ENCODE results near the gene ZFPM1.

Gene ZFPM1

GRCh38 chr16:88502776-88503280, 49.7 kb downstream of the ZFPM1 start:
- no peak for DNase-seq

- no peak for DNase-seq
Measured at GRCh38 chr16:88503374-88503770, 50.3 kb downstream of the ZFPM1 start.

GRCh38 chr16:88503771-88504488, 50.9 kb downstream of the ZFPM1 start:
- DNase-seq = no peak

- no peak for DNase-seq
Measured at GRCh38 chr16:88504489-88505404, 51.7 kb downstream of the ZFPM1 start.

GRCh38 chr16:88505405-88506082, 52.5 kb downstream of the ZFPM1 start:
- DNase-seq = no peak

- no peak for DNase-seq
Measured at GRCh38 chr16:88506723-88507122, 53.6 kb downstream of the ZFPM1 start.

- DNase-seq = no peak
Measured at GRCh38 chr16:88507231-88507743, 54.2 kb downstream of the ZFPM1 start.

- no peak for DNase-seq
Measured at GRCh38 chr16:88508376-88508867, 55.3 kb downstream of the ZFPM1 start.

- DNase-seq = no peak
Measured at GRCh38 chr16:88508868-88509748, 56.0 kb downstream of the ZFPM1 start.

GRCh38 chr16:88509749-88510069, 56.6 kb downstream of the ZFPM1 start:
- no peak for DNase-seq

GRCh38 chr16:88510091-88510994, 57.3 kb downstream of the ZFPM1 start:
- DNase-seq = no peak

GRCh38 chr16:88511060-88511459, 58.0 kb downstream of the ZFPM1 start:
- no peak for DNase-seq

- no peak for DNase-seq
Measured at GRCh38 chr16:88511906-88512305, 58.8 kb downstream of the ZFPM1 start.

- DNase-seq = no peak
Measured at GRCh38 chr16:88512728-88513696, 59.9 kb downstream of the ZFPM1 start.

- DNase-seq = no peak
Measured at GRCh38 chr16:88514070-88514469, 61.0 kb downstream of the ZFPM1 start.

- DNase-seq = no peak
Measured at GRCh38 chr16:88514526-88515232, 61.6 kb downstream of the ZFPM1 start.

GRCh38 chr16:88515371-88515770, 62.3 kb downstream of the ZFPM1 start:
- DNase-seq = no peak

- no peak for DNase-seq
Measured at GRCh38 chr16:88515925-88516594, 63.0 kb downstream of the ZFPM1 start.

Measured in OCI-M1 (cell line).